ENCODE results near the gene CYB5B.
A peak's percentile ranks its signal among the peaks of the same experiment; 100 is the strongest.

CYB5B gene

GRCh38 chr16:69483611-69484010, 59.2 kb downstream of the CYB5B start:
- DNase-seq: no peak

GRCh38 chr16:69485361-69485760, 60.9 kb downstream of the CYB5B start:
- DNase-seq: no peak

- DNase-seq: no peak
Measured at GRCh38 chr16:69485816-69486215, 61.4 kb downstream of the CYB5B start.

GRCh38 chr16:69486272-69486671, 61.9 kb downstream of the CYB5B start:
- DNase-seq: no peak

- no peak for DNase-seq
Measured at GRCh38 chr16:69486724-69487123, 62.3 kb downstream of the CYB5B start.

- peak in 10 of 58 donors; percentile 3 to 50 (median 19) for DNase-seq
Measured at GRCh38 chr16:69490707-69491324, 66.4 kb downstream of the CYB5B start.

GRCh38 chr16:69494991-69495392, 70.6 kb downstream of the CYB5B start:
- DNase-seq: no peak

GRCh38 chr16:69495821-69496220, 71.4 kb downstream of the CYB5B start:
- no peak for DNase-seq

- no peak for DNase-seq
Measured at GRCh38 chr16:69496376-69496775, 72.0 kb downstream of the CYB5B start.

- DNase-seq: no peak
Measured at GRCh38 chr16:69496896-69497295, 72.5 kb downstream of the CYB5B start.

- no peak for DNase-seq
Measured at GRCh38 chr16:69497876-69498596, 73.6 kb downstream of the CYB5B start.

GRCh38 chr16:69498926-69499325, 74.5 kb downstream of the CYB5B start:
- DNase-seq: no peak

GRCh38 chr16:69499541-69500230, 75.3 kb downstream of the CYB5B start:
- no peak for DNase-seq

GRCh38 chr16:69500496-69500895, 76.1 kb downstream of the CYB5B start:
- DNase-seq: no peak

GRCh38 chr16:69501956-69502745, 77.7 kb downstream of the CYB5B start:
- DNase-seq: no peak

- DNase-seq: no peak
Measured at GRCh38 chr16:69503244-69503643, 78.8 kb downstream of the CYB5B start.

GRCh38 chr16:69508033-69508755, 83.8 kb downstream of the CYB5B start:
- no peak for DNase-seq

GRCh38 chr16:69509125-69509524, 84.7 kb downstream of the CYB5B start:
- DNase-seq: no peak

- DNase-seq: no peak
Measured at GRCh38 chr16:69511651-69512050, 87.2 kb downstream of the CYB5B start.

GRCh38 chr16:69513180-69513966, 89.0 kb downstream of the CYB5B start:
- no peak for DNase-seq

All from anterior cingulate cortex (tissue), 58 donors.